ENCODE measurements around the gene FOXP2.
"Not testable (repeated sequence)": the region's sequence is repeated elsewhere in the genome, so short reads cannot be mapped to it uniquely, and the experiment has no call there.

FOXP2 gene

DNA sequence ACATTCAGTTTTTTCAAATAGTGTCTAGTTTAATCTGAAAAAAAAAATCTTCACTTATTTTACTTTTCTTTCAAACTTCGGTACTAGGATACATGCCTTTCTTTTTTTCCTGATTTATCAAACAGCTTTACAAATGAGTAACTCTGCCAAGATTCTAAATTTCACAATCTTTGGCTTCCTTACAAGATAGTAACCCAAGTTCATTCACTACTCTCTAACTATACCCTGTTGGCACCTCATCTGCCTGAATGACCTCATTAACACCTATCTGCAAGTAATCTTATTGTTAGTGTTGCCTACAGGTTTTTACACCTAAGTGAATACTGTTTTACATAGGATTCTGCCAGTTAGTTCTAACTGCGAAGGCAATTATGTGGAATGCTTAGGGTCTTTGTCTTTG is 159.8 kb downstream of the FOXP2 start:
- Histone ChIP-seq H3K36me3 (ENCODE audit: insufficient read depth, low read length) (no peaks in the 10 kb centered on the region), H3K4me2 (ENCODE audit: low read depth, low read length, poor library complexity, severe bottlenecking) (no peak overlapping the region)

DNA sequence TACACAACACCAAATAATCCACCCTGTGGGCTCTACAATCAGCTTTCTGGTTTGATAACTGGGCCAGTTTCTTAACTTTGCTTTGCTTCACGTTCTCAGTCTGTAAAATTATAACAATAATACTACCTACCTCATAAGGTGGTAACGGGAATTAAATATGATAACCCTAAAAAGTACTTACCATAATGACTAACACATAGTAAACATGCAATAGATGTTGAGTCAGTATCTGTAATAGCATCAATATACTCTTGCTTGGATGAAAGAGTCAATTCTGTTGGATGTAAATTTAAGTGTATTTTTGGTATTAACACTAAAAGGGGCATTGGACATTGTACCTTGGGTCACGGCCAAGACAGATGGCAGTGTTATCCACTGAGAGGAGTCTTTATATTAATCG is 160.5 kb downstream of the FOXP2 start:
- H3K9me2 ChIP-seq (replicated peaks; ENCODE audit: low read depth, low read length) = no peaks in the 10 kb centered on the region
- H4K20me1 ChIP-seq (ENCODE audit: insufficient read depth, low read length, poor library complexity, severe bottlenecking) = no peaks in the 10 kb centered on the region
- H3K4me2 ChIP-seq (ENCODE audit: low read depth, low read length, poor library complexity, severe bottlenecking) = no peak overlapping the region
- H3K9ac ChIP-seq (ENCODE audit: low read depth, low read length, poor library complexity, severe bottlenecking) = no peak overlapping the region
- no peak overlapping the region for H2AFZ ChIP-seq (ENCODE audit: low read length)
- no peaks in the 10 kb centered on the region for H3K27me3 ChIP-seq (ENCODE audit: insufficient read depth, low read length, poor library complexity, severe bottlenecking)
- H3F3A ChIP-seq (ENCODE audit: low read depth) = no peaks in the 10 kb centered on the region
- no peaks in the 10 kb centered on the region for H3K4me1 ChIP-seq (ENCODE audit: insufficient read depth, low read length, poor library complexity, severe bottlenecking)
- H3K9me3 ChIP-seq (ENCODE audit: insufficient read depth, low read depth, low read length) = no peaks in the 10 kb centered on the region
- no peaks in the 10 kb centered on the region for H3K79me2 ChIP-seq (ENCODE audit: insufficient read depth, low read length)
- no peak overlapping the region for H3K4me3 ChIP-seq (ENCODE audit: low read length, poor library complexity, severe bottlenecking)
- H3K36me3 ChIP-seq (ENCODE audit: insufficient read depth, low read length) = no peaks in the 10 kb centered on the region
- TF ChIP-seq EZH2phosphoT487 (IDR thresholded peaks at IDR 0.05; ENCODE audit: borderline replicate concordance) = no peak
- TF ChIP-seq, protein P1, sequence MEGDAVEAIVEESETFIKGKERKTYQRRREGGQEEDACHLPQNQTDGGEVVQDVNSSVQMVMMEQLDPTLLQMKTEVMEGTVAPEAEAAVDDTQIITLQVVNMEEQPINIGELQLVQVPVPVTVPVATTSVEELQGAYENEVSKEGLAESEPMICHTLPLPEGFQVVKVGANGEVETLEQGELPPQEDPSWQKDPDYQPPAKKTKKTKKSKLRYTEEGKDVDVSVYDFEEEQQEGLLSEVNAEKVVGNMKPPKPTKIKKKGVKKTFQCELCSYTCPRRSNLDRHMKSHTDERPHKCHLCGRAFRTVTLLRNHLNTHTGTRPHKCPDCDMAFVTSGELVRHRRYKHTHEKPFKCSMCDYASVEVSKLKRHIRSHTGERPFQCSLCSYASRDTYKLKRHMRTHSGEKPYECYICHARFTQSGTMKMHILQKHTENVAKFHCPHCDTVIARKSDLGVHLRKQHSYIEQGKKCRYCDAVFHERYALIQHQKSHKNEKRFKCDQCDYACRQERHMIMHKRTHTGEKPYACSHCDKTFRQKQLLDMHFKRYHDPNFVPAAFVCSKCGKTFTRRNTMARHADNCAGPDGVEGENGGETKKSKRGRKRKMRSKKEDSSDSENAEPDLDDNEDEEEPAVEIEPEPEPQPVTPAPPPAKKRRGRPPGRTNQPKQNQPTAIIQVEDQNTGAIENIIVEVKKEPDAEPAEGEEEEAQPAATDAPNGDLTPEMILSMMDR (conservative IDR thresholded peaks at IDR 0.05; ENCODE audit: low read length) = no peak

More for the DNA sequence above, 159.8 kb downstream of the FOXP2 start:
- Histone ChIP-seq H4K20me1 (ENCODE audit: insufficient read depth, low read length, poor library complexity, severe bottlenecking) (no peaks in the 10 kb centered on the region), H3K9me2 (replicated peaks; ENCODE audit: low read depth, low read length) (no peaks in the 10 kb centered on the region), H2AFZ (ENCODE audit: low read length) (no peak overlapping the region), H3K9me3 (ENCODE audit: insufficient read depth, low read depth, low read length) (no peaks in the 10 kb centered on the region), H3K27me3 (ENCODE audit: insufficient read depth, low read length, poor library complexity, severe bottlenecking) (no peaks in the 10 kb centered on the region), H3K79me2 (ENCODE audit: insufficient read depth, low read length) (no peaks in the 10 kb centered on the region), H3K4me1 (ENCODE audit: insufficient read depth, low read length, poor library complexity, severe bottlenecking) (no peaks in the 10 kb centered on the region), H3K9ac (ENCODE audit: low read depth, low read length, poor library complexity, severe bottlenecking) (no peak overlapping the region), H3F3A (ENCODE audit: low read depth) (no peaks in the 10 kb centered on the region), H3K4me3 (ENCODE audit: low read length, poor library complexity, severe bottlenecking) (no peak overlapping the region)
- TF ChIP-seq, protein P1 (conservative IDR thresholded peaks at IDR 0.05; ENCODE audit: low read length) = no peak
- no peak for TF ChIP-seq EZH2phosphoT487 (IDR thresholded peaks at IDR 0.05; ENCODE audit: borderline replicate concordance)

DNA sequence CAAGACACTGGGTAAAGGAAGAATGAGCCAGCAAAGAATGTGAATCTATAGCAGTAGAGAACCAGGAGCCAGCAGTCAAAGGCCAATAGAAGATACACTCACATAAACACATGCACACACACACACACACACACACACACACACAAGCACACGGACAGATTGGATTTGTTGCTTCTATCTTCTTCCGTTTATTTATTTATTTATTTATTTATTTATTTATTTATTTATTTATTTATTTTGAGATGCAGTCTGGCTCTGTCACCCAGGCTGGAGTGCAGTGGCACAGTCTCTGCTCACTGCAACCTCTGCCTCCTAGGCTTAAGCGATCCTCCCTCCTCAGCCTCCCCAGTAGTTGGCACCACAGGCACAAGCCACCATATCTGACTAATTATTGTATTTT is 166.3 kb downstream of the FOXP2 start:
- not testable (repeated sequence) for H4K20me1 ChIP-seq (ENCODE audit: insufficient read depth, low read length, poor library complexity, severe bottlenecking); H3K27me3 ChIP-seq (ENCODE audit: insufficient read depth, low read length, poor library complexity, severe bottlenecking); H3K4me1 ChIP-seq (ENCODE audit: insufficient read depth, low read length, poor library complexity, severe bottlenecking); H3K79me2 ChIP-seq (ENCODE audit: insufficient read depth, low read length); H3K4me2 ChIP-seq (ENCODE audit: low read depth, low read length, poor library complexity, severe bottlenecking); H3K9ac ChIP-seq (ENCODE audit: low read depth, low read length, poor library complexity, severe bottlenecking); H3K9me3 ChIP-seq (ENCODE audit: insufficient read depth, low read depth, low read length); H2AFZ ChIP-seq (ENCODE audit: low read length); H3K4me3 ChIP-seq (ENCODE audit: low read length, poor library complexity, severe bottlenecking); H3F3A ChIP-seq (ENCODE audit: low read depth); H3K9me2 ChIP-seq (replicated peaks; ENCODE audit: low read depth, low read length); H3K36me3 ChIP-seq (ENCODE audit: insufficient read depth, low read length)

DNA sequence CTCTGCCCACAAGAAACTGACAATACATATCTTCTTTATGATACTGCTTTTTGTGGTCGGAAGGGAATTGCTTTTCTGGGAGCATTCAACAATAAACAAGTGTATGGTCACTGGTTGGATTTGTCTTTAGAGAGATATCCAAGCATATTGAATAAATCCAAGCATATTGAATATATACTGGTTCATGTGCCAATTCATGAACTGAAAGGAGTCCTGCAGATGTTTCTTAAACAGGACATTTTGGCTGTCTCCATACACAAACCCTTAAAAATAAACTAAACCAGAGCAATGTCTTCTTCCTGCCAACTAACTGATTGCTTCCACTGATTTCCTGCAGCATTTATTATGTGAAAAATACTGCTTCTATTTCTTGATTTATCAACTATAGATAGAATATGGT is 173.9 kb downstream of the FOXP2 start:
- H3F3A ChIP-seq (ENCODE audit: low read depth) = no peaks in the 10 kb centered on the region
- no peak overlapping the region for H3K9ac ChIP-seq (ENCODE audit: low read depth, low read length, poor library complexity, severe bottlenecking)
- H3K4me3 ChIP-seq (ENCODE audit: low read length, poor library complexity, severe bottlenecking) = no peak overlapping the region
- no peaks in the 10 kb centered on the region for H3K27me3 ChIP-seq (ENCODE audit: insufficient read depth, low read length, poor library complexity, severe bottlenecking)
- H3K4me1 ChIP-seq (ENCODE audit: insufficient read depth, low read length, poor library complexity, severe bottlenecking) = no peaks in the 10 kb centered on the region
- no peaks in the 10 kb centered on the region for H4K20me1 ChIP-seq (ENCODE audit: insufficient read depth, low read length, poor library complexity, severe bottlenecking)
- H3K9me2 ChIP-seq (replicated peaks; ENCODE audit: low read depth, low read length) = no peaks in the 10 kb centered on the region
- H3K36me3 ChIP-seq (ENCODE audit: insufficient read depth, low read length) = no peaks in the 10 kb centered on the region
- H3K9me3 ChIP-seq (ENCODE audit: insufficient read depth, low read depth, low read length) = no peaks in the 10 kb centered on the region
- no peak for TF ChIP-seq EZH2phosphoT487 (IDR thresholded peaks at IDR 0.05; ENCODE audit: borderline replicate concordance)
- TF ChIP-seq, protein P1 (conservative IDR thresholded peaks at IDR 0.05; ENCODE audit: low read length) = no peak
- H2AFZ ChIP-seq (ENCODE audit: low read length) = no peak overlapping the region
- no peaks in the 10 kb centered on the region for H3K79me2 ChIP-seq (ENCODE audit: insufficient read depth, low read length)
- H3K4me2 ChIP-seq (ENCODE audit: low read depth, low read length, poor library complexity, severe bottlenecking) = no peak overlapping the region

All from Loucy (cell line).